Measurements from ENCODE around the gene PRDM7. TPM values are rescaled to one million over a fixed set of nuclear protein-coding genes. Genes with fewer than 3 reads are reported as not detected.

Gene PRDM7
- total and polyA plus RNA-seq, 2 of the 8 experiments (the other 6 are each of a cell fraction or from before 2014, with no cell fraction given), result 0.02 TPM; not detected in 1

DNA sequence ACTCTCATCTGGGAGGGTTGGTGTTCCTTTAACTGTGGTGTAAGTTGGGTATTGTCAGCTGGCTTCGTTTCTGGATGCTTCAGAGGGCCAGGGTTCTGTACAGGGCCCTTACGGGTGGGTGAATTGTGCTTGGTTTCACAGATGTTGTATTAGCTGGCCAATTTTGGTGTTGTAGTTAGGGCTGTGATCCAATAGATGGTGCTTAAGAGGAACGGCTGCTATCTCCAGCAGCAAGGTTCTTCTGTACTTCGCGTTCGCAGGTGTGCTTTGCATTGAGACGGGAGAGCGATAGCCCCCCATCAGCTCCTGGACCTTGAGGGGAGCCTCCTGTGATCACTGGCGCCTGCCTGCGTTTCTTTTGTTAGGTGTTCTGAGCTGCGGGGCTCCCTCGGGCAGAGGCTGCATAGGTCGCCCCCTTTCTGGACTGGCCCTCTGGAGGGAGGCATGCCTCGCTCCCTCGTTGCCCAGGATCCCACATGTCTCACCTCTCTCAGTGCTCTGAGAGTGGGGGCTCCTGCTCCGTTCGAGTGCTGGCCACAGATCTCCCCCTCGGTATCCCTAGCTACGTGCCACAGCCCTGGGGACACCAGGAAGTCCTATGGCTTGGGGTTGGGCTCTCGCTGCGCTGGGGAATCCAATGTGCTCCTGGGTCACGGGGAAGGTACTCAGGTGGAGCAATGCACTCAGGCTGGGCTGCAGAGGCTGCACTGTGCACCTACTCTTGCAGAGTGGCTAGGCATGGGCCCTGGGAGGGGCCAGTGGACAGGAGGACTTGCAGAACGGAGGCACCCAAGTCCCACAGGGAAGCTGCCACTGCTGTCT lies 837 bp upstream of the PRDM7 start:
- Histone ChIP-seq H3K4ac (replicated peaks; ENCODE audit: insufficient read length, low read depth, low read length) (no peak overlapping the region), H2BK20ac (ENCODE audit: low read length) (no peak overlapping the region), H3K4me3 (ENCODE audit: extremely low read depth in 1 of 4, insufficient read depth in 2 of 4, low read depth in 3 of 4, low read length in 4 of 4) (peak overlapping the region in 3 of 4 experiments; percentile 17 to 53 (median 26); a peak in 5 of 8 replicates), H3K36me3 (ENCODE audit: control insufficient read depth in 2 of 4, insufficient read depth in 4 of 4, low read length in 3 of 4) (no peaks in the 10 kb centered on the region), H2BK12ac (ENCODE audit: low read depth, low read length) (no peak overlapping the region), H3K56ac (replicated peaks; ENCODE audit: insufficient read length, low read depth, low read length) (no peak overlapping the region), H3K9ac (replicated peaks in 1 of 4; ENCODE audit: extremely low read depth in 1 of 4, low read depth in 3 of 4, low read length in 3 of 4) (no peak overlapping the region; a peak in 1 of 7 replicates), H3K9me3 (ENCODE audit: insufficient read depth in 2 of 2, low read depth in 1 of 2, low read length in 1 of 2) (peaks cover 3 to 12% of the 10 kb centered on the region in 2 experiments; a peak in 2 of 4 replicates), H4K91ac (replicated peaks; ENCODE audit: insufficient read length, low read length) (no peak overlapping the region), H2BK5ac (ENCODE audit: low read depth, low read length) (no peak overlapping the region), H4K5ac (ENCODE audit: insufficient read length, low read depth, low read length) (peak overlapping the region; percentile 42), H3K27me3 (replicated peaks in 1 of 4; ENCODE audit: control insufficient read depth in 3 of 4, extremely low read depth in 1 of 4, insufficient read depth in 3 of 4, low read length in 3 of 4) (peaks cover 0 to 14% (median 10%) of the 10 kb centered on the region in 4 experiments; a peak in 4 of 7 replicates), H3K23ac (ENCODE audit: insufficient read length) (no peak overlapping the region), H2AK5ac (ENCODE audit: low read depth, low read length) (no peak overlapping the region), H3K18ac (ENCODE audit: extremely low read depth, low read length) (no peak overlapping the region; the same call in 1 of the 2 replicates), H2BK120ac (replicated peaks; ENCODE audit: low read depth, low read length) (no peak overlapping the region), H3K14ac (ENCODE audit: insufficient read length) (no peak overlapping the region), H3K23me2 (ENCODE audit: low read depth, low read length) (no peaks in the 10 kb centered on the region), H3K79me1 (ENCODE audit: low read depth, low read length) (no peaks in the 10 kb centered on the region), H3K27ac (ENCODE audit: low read depth, low read length) (no peak overlapping the region), H3K4me1 (replicated peaks in 1 of 4; ENCODE audit: control insufficient read depth in 3 of 4, insufficient read depth in 4 of 4, low read length in 3 of 4) (peaks cover 0 to 6% (median under 1%) of the 10 kb centered on the region in 4 experiments; a peak in 2 of 7 replicates), H4K20me1 (replicated peaks in 1 of 2; ENCODE audit: control insufficient read depth in 1 of 2, insufficient read depth in 2 of 2, low read length in 2 of 2) (no peaks in the 10 kb centered on the region), H3K79me2 (ENCODE audit: control insufficient read depth in 1 of 2, insufficient read depth in 2 of 2, low read length in 2 of 2) (no peaks in the 10 kb centered on the region), H4K8ac (ENCODE audit: extremely low read depth, insufficient read depth, low read length) (no peak overlapping the region; the same call in 1 of the 2 replicates), H3K4me2 (ENCODE audit: insufficient read depth in 1 of 2, low read depth in 2 of 2, low read length in 2 of 2) (peak overlapping the region; percentile 55 to 57), H2BK15ac (ENCODE audit: low read length) (no peak overlapping the region), H2AFZ (ENCODE audit: low read length) (no peak overlapping the region)
- TF ChIP-seq BRCA1 (IDR thresholded peaks at IDR 0.05; ENCODE audit: low read depth, low read length) (no peak), RBBP5 (IDR thresholded peaks at IDR 0.05; ENCODE audit: borderline replicate concordance, low read depth, low read length) (no peak), MAX (IDR thresholded peaks at IDR 0.05) (peak; percentile 56; the same call in 1 of the 2 replicates), E2F6 (IDR thresholded peaks at IDR 0.05) (peak; percentile 64; the same call in 1 of the 2 replicates)
- WGBS, 2 experiments (ENCODE audit: extremely low coverage in 1 of 2, insufficient coverage in 1 of 2, insufficient read length in 1 of 2, insufficient replicate concordance in 2 of 2, low coverage in 1 of 2, low lambda C conversion rate in 2 of 2, missing lambda C conversion rate in 1 of 2), result 65% methylated on average over 23 of the region's 23 CpGs; no CpG with 5 or more reads in 1 of the 2 experiments
- FAIRE-seq (no peak), DNase-seq (ENCODE audit: low read depth in 1 of 2, low spot score in 2 of 2) (peak in 1 of 2 experiments; percentile 67)
- POLR2A ChIA-PET (ENCODE audit: partially characterized antibody), result interaction anchor here (0.6 kb wide), 1 partner anchor 122 kb away, joined by 4 read pairs; no protein-coding TSS in a partner anchor
- CTCF ChIA-PET (ENCODE audit: partially characterized antibody), result interaction anchor here (0.8 kb wide), 1 partner anchor 14 kb away, joined by 3 read pairs; no protein-coding TSS in a partner anchor

All from H1 (cell line).